H1 (cell line): Measurements from ENCODE around the gene ATOH8. TPM values are rescaled to one million over a fixed set of nuclear protein-coding genes. Genes with fewer than 3 reads are reported as not detected.

Experiments
- CTCF ChIA-PET: fragments of 300-600 bp; sonication (Branson Sonifier 250); formaldehyde crosslinking; loops from one replicate; lab custom pipeline; 2021; ENCODE audit not compliant: partially characterized antibody; lab: Charles Lee
- POLR2A ChIA-PET: fragments of 300-600 bp; sonication (Branson Sonifier 250); formaldehyde crosslinking; loops from one replicate; lab custom pipeline; 2021; ENCODE audit warnings: inconsistent platforms; ENCODE audit not compliant: partially characterized antibody; lab: Charles Lee
- DNase-seq, 2 experiments: peaks; one replicate each; pipeline versions ENCODE4 v3.0.0 to v3.0.0-alpha.2; 2010 to 2022; ENCODE audit warnings: low spot score in 2 of 2, low read depth in 1 of 2, mixed read lengths in 1 of 2
- FAIRE-seq: peaks from 2 replicates; lab custom pipeline; 2011; peaks lifted over from hg19 to GRCh38; lab: Jason Lieb, UNC
- H2AFZ ChIP-seq: 2 replicates; pipeline ENCODE4 v1.8.1; 2012; ENCODE audit warnings: low read length, inconsistent platforms
- H2AK5ac ChIP-seq: 2 replicates; pipeline ENCODE4 v1.6.1; 2013; ENCODE audit warnings: low read depth, low read length
- H2BK120ac ChIP-seq: replicated peaks from 2 replicates; pipeline ENCODE3; 2013; ENCODE audit warnings: low read depth, low read length, inconsistent platforms
- H2BK12ac ChIP-seq: 2 replicates; pipeline ENCODE4 v1.6.1; 2013; ENCODE audit warnings: low read depth, low read length
- H2BK15ac ChIP-seq: 2 replicates; pipeline ENCODE4 v1.6.1; 2013; ENCODE audit warnings: low read length
- H2BK20ac ChIP-seq: 2 replicates; pipeline ENCODE4 v1.6.1; 2013; ENCODE audit warnings: low read length
- H2BK5ac ChIP-seq: 2 replicates; pipeline ENCODE4 v1.6.1; 2013; ENCODE audit warnings: low read depth, low read length
- H3K14ac ChIP-seq: 2 replicates; pipeline ENCODE4 v1.6.1; 2013; ENCODE audit warnings: inconsistent platforms; ENCODE audit not compliant: insufficient read length
- H3K18ac ChIP-seq: 2 replicates; pipeline ENCODE4 v1.6.1; 2013; ENCODE audit warnings: low read length; ENCODE audit errors: extremely low read depth
- H3K23ac ChIP-seq: 2 replicates; pipeline ENCODE4 v1.6.1; 2013; ENCODE audit warnings: inconsistent platforms; ENCODE audit not compliant: insufficient read length
- H3K23me2 ChIP-seq: 2 replicates; pipeline ENCODE4 v1.6.1; 2013; ENCODE audit warnings: low read depth, low read length
- H3K27ac ChIP-seq: 2 replicates; pipeline ENCODE4 v1.6.1; 2011; ENCODE audit warnings: low read depth, low read length, inconsistent platforms
- H3K27me3 ChIP-seq, 4 experiments: replicated peaks in 1 of 4; 1 replicate in 1 of 4; 2 replicates in 3 of 4; pipeline versions ENCODE4 v1.6.1 to v1.8.1; 2011 to 2013; ENCODE audit warnings: low read length in 3 of 4, mild to moderate bottlenecking in 3 of 4, inconsistent platforms in 2 of 4, mixed read lengths in 2 of 4, moderate library complexity in 1 of 4; ENCODE audit not compliant: control insufficient read depth in 3 of 4, insufficient read depth in 3 of 4; ENCODE audit errors: extremely low read depth in 1 of 4
- H3K36me3 ChIP-seq, 4 experiments: 2 replicates each; pipeline versions ENCODE4 v1.6.1 to v1.8.1; 2011 to 2013; ENCODE audit warnings: mild to moderate bottlenecking in 4 of 4, low read length in 3 of 4, moderate library complexity in 2 of 4, control low read depth in 1 of 4, inconsistent platforms in 1 of 4; ENCODE audit not compliant: insufficient read depth in 4 of 4, control insufficient read depth in 2 of 4
- H3K4ac ChIP-seq: replicated peaks from 2 replicates; pipeline ENCODE3; 2013; ENCODE audit warnings: low read length, low read depth, mixed read lengths, inconsistent platforms; ENCODE audit not compliant: insufficient read length
- H3K4me1 ChIP-seq, 4 experiments: replicated peaks in 1 of 4; 1 replicate in 1 of 4; 2 replicates in 3 of 4; pipeline versions ENCODE4 v1.6.1 to v1.8.1; 2011 to 2013; ENCODE audit warnings: low read length in 3 of 4, inconsistent platforms in 2 of 4, mixed read lengths in 1 of 4; ENCODE audit not compliant: insufficient read depth in 4 of 4, control insufficient read depth in 3 of 4
- H3K4me2 ChIP-seq, 2 experiments: 2 replicates each; pipeline versions ENCODE4 v1.6.1 to v1.8.1; 2011 to 2013; ENCODE audit warnings: low read depth in 2 of 2, low read length in 2 of 2, control low read depth in 1 of 2, inconsistent platforms in 1 of 2, mild to moderate bottlenecking in 1 of 2; ENCODE audit not compliant: insufficient read depth in 1 of 2
- H3K4me3 ChIP-seq, 4 experiments: fragments of 200-600, 300-600 bp in 1 of 4; sonication (generic), shearing (Covaris generic), sonication (Bioruptor Twin) in 1 of 4; 2 replicates each; pipeline versions ENCODE4 v1.5.1 to v1.8.1; 2011 to 2016; ENCODE audit warnings: low read length in 4 of 4, low read depth in 3 of 4, control low read depth in 2 of 4, inconsistent platforms in 2 of 4, mild to moderate bottlenecking in 2 of 4, mixed read lengths in 1 of 4, moderate library complexity in 1 of 4; ENCODE audit not compliant: insufficient read depth in 2 of 4; ENCODE audit errors: extremely low read depth in 1 of 4
- H3K56ac ChIP-seq: replicated peaks from 2 replicates; pipeline ENCODE3; 2013; ENCODE audit warnings: low read depth, mild to moderate bottlenecking, mixed read lengths, low read length, inconsistent platforms; ENCODE audit not compliant: insufficient read length
- H3K79me1 ChIP-seq: 2 replicates; pipeline ENCODE4 v1.6.1; 2013; ENCODE audit warnings: low read depth, low read length, control low read depth
- H3K79me2 ChIP-seq, 2 experiments: 2 replicates each; pipeline versions ENCODE4 v1.6.1 to v1.8.1; 2012 to 2013; ENCODE audit warnings: low read length in 2 of 2, mild to moderate bottlenecking in 2 of 2, inconsistent platforms in 1 of 2; ENCODE audit not compliant: insufficient read depth in 2 of 2, control insufficient read depth in 1 of 2
- H3K9ac ChIP-seq, 4 experiments: replicated peaks in 1 of 4; 1 replicate in 1 of 4; 2 replicates in 3 of 4; pipeline versions ENCODE4 v1.6.1 to v1.8.1; 2011 to 2013; ENCODE audit warnings: low read depth in 3 of 4, low read length in 3 of 4, control low read depth in 2 of 4, mild to moderate bottlenecking in 2 of 4, moderate library complexity in 2 of 4, inconsistent platforms in 1 of 4; ENCODE audit errors: extremely low read depth in 1 of 4
- H3K9me3 ChIP-seq, 2 experiments: 2 replicates each; pipeline versions ENCODE4 v1.6.1 to v1.8.1; 2012 to 2013; ENCODE audit warnings: mild to moderate bottlenecking in 2 of 2, moderate library complexity in 2 of 2, control low read depth in 1 of 2, inconsistent platforms in 1 of 2, low read depth in 1 of 2, low read length in 1 of 2, mixed read lengths in 1 of 2; ENCODE audit not compliant: insufficient read depth in 2 of 2
- H4K20me1 ChIP-seq, 2 experiments: replicated peaks in 1 of 2; 2 replicates each; pipeline versions ENCODE3 to v1.8.1; 2011 to 2013; ENCODE audit warnings: inconsistent platforms in 2 of 2, low read length in 2 of 2, mild to moderate bottlenecking in 1 of 2; ENCODE audit not compliant: insufficient read depth in 2 of 2, control insufficient read depth in 1 of 2
- H4K5ac ChIP-seq: 2 replicates; pipeline ENCODE4 v1.6.1; 2013; ENCODE audit warnings: low read length, low read depth, mixed read lengths, inconsistent platforms; ENCODE audit not compliant: insufficient read length
- H4K8ac ChIP-seq: 2 replicates; pipeline ENCODE4 v1.8.0; 2013; ENCODE audit warnings: mild to moderate bottlenecking, moderate library complexity, low read length, inconsistent platforms; ENCODE audit not compliant: insufficient read depth; ENCODE audit errors: extremely low read depth
- H4K91ac ChIP-seq: replicated peaks from 2 replicates; pipeline ENCODE3; 2013; ENCODE audit warnings: low read length, mixed read lengths, inconsistent platforms; ENCODE audit not compliant: insufficient read length
- EZH2 ChIP-seq: fragments of 200-600 bp; sonication (generic); IDR thresholded peaks from 2 replicates; pipeline ENCODE4 v1.7.1; 2012; ENCODE audit warnings: low read depth, mild to moderate bottlenecking, moderate library complexity, low read length, inconsistent platforms; ENCODE audit not compliant: severe bottlenecking
- RNF2 ChIP-seq: fragments of 200-900, 300-1000 bp; sonication (generic); IDR thresholded peaks from 2 replicates; pipeline ENCODE4 v1.7.1; 2016; ENCODE audit warnings: borderline replicate concordance, low read depth, mild to moderate bottlenecking, antibody characterized with exemption, low read length; ENCODE audit not compliant: poor library complexity, severe bottlenecking; ENCODE audit errors: missing control alignments
- SUZ12 ChIP-seq: fragments of 200-600 bp; sonication (generic); IDR thresholded peaks from 2 replicates; pipeline ENCODE4 v1.6.1; 2012; ENCODE audit warnings: mild to moderate bottlenecking, inconsistent platforms, low read length, moderate library complexity, mixed read lengths
- WGBS, 2 experiments: shearing (Covaris generic) in 1 of 2; methylation state at CpG; one replicate each; pipeline versions ENCODE4 v1.1.6 to v1.1.7; 2013 to 2015; ENCODE audit warnings: low lambda C conversion rate in 2 of 2, mixed read lengths in 2 of 2, inconsistent platforms in 1 of 2, low coverage in 1 of 2, missing lambda C conversion rate in 1 of 2; ENCODE audit not compliant: insufficient replicate concordance in 2 of 2, insufficient coverage in 1 of 2, insufficient read length in 1 of 2; ENCODE audit errors: extremely low coverage in 1 of 2, missing lambda C conversion rate in 1 of 2; 5-methylcytosine and 5-hydroxymethylcytosine counted together
- polyA plus RNA-seq, 7 experiments: library from polyadenylated mRNA; depleted of rRNA in 3 of 7; stranded (reverse) in 5 of 7; unstranded in 2 of 7; fragments of >200 nt in 5 of 7; fragments of 200-250 nt in 2 of 7; gene quantifications; 1 replicate in 5 of 7; 2 replicates in 1 of 7; 4 replicates in 1 of 7; pipeline versions ENCODE4 v1.2.1 to v1.2.3, GENCODE V29; 2011 to 2013; ENCODE audit warnings: missing spikeins in 2 of 7, mixed read lengths in 2 of 7
- total RNA-seq: library from RNA; stranded (reverse); fragmentation: NEBNext Ultra II Directional; extraction: Animal tissue kit (Norgen Biotek cat#: 25700); gene quantifications from 2 replicates; pipeline ENCODE4 v1.2.1, GENCODE V29; 2021
- TF ChIP-seq, protein P1 (sequence below): IDR thresholded peaks from 2 replicates; pipeline ENCODE4 v1.6.1; 2012; ENCODE audit warnings: inconsistent platforms

ATOH8 gene
- total and polyA plus RNA-seq, 2 of the 8 experiments (the other 6 are each of a cell fraction or from before 2014, with no cell fraction given), result 0.50 to 0.53 TPM

DNA sequence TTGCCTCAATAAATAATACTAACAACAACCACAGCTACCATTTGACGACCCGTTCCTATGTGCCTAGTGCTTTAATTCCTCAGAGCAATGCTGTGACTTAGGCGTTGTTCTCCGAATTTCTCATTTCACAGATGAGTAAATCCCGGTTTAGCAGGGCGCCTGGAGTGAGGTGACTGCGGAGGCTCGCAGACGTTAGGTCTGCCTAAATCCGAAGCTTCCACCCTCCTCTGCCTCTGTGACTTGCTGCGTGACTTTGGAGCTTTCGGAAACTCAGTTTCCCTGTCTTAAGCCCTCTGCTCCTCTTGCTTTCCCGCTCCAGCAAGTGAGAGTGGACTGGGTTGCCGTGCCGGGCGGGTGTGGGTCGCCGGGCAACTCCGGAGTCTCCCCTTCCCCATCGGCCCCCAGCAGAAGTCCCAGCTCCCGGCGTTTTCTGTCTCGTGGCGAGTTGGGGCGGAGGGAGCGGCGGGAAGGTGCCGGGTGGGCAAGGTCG is 711 bp upstream of the ATOH8 start:
- Histone ChIP-seq H3K14ac (no peak overlapping the region), H2BK15ac (peak overlapping the region; percentile 95; the same call in 1 of the 2 replicates), H4K20me1 (peaks cover 0 to 14% of the 10 kb centered on the region in 2 experiments), H3K79me2 (no peaks in the 10 kb centered on the region), H2AFZ (peak overlapping the region; percentile 89; the same call in 1 of the 2 replicates), H3K23ac (no peak overlapping the region), H3K4me2 (peak overlapping the region; percentile 88 to 95), H3K18ac (no peak overlapping the region; the same call in 1 of the 2 replicates), H2BK120ac (peak overlapping the region; percentile 5), H3K4me3 (peak overlapping the region; percentile 56 to 90 (median 76)), H4K5ac (no peak overlapping the region), H2BK20ac (peak overlapping the region; percentile 86; the same call in 1 of the 2 replicates), H3K36me3 (no peaks in the 10 kb centered on the region), H2AK5ac (peak overlapping the region; percentile 4; the same call in 1 of the 2 replicates), H2BK5ac (no peak overlapping the region; the same call in 1 of the 2 replicates), H3K27me3 (peaks cover 47 to 73% (median 62%) of the 10 kb centered on the region in 4 experiments), H3K9ac (no peak overlapping the region), H4K8ac (peak overlapping the region; percentile 62; the same call in 1 of the 2 replicates), H3K56ac (no peak overlapping the region), H4K91ac (peak overlapping the region; percentile 41), H3K4ac (no peak overlapping the region), H2BK12ac (peak overlapping the region; percentile 40; the same call in 1 of the 2 replicates), H3K27ac (no peak overlapping the region), H3K79me1 (no peaks in the 10 kb centered on the region), H3K23me2 (peaks cover 18% of the 10 kb centered on the region), H3K9me3 (no peaks in the 10 kb centered on the region), H3K4me1 (peaks cover 0 to 10% (median 8%) of the 10 kb centered on the region in 4 experiments; a peak in 5 of 7 replicates)
- TF ChIP-seq SUZ12, result peak; percentile 85
- TF ChIP-seq, protein P1, sequence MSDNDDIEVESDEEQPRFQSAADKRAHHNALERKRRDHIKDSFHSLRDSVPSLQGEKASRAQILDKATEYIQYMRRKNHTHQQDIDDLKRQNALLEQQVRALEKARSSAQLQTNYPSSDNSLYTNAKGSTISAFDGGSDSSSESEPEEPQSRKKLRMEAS, result no peak
- TF ChIP-seq EZH2, result peak; percentile 60
- TF ChIP-seq RNF2, result peak; percentile 10
- ChIA-PET POLR2A (interaction anchor here (0.6 to 2.4 kb wide), 10 partner anchors 11 to 432 kb away, joined by 3 to 17 read pairs (median 3); no protein-coding TSS in a partner anchor), CTCF (interaction anchor here (0.5 to 47.8 kb wide), 14 partner anchors 9 to 359 kb away, joined by 3 to 986 read pairs (median 5); no protein-coding TSS in a partner anchor)
- WGBS, 2 experiments, result 5% methylated on average over 13 of the region's 29 CpGs; no CpG with 5 or more reads in 1 of the 2 experiments
- FAIRE-seq, result no peak
- no peak for DNase-seq
